Progenitor cell of endocrine pancreas (in vitro differentiated cells): ENCODE results near the gene SYT11. TPM values are rescaled to one million over a fixed set of nuclear protein-coding genes. Genes with fewer than 3 reads are reported as not detected.

Experiments
- DNase-seq: peaks from one replicate; pipeline ENCODE4 v3.0.0; 2021; ENCODE audit warnings: low spot score; ENCODE audit not compliant: unreplicated experiment
- H3K27ac Mint-ChIP-seq: 2 replicates; pipeline ENCODE4 v1.8.0; 2021; ENCODE audit warnings: mild to moderate bottlenecking, moderate library complexity, mixed read lengths
- H3K27me3 Mint-ChIP-seq: 2 replicates; pipeline ENCODE4 v1.8.0; 2021; ENCODE audit warnings: mixed read lengths
- H3K36me3 Mint-ChIP-seq: 2 replicates; pipeline ENCODE4 v1.8.0; 2022; ENCODE audit warnings: mixed read lengths; ENCODE audit not compliant: insufficient read depth
- H3K4me1 Mint-ChIP-seq: 2 replicates; pipeline ENCODE4 v1.8.0; 2021; ENCODE audit warnings: low read depth, mixed read lengths
- H3K4me3 Mint-ChIP-seq: 2 replicates; pipeline ENCODE4 v1.8.0; 2021; ENCODE audit warnings: low read depth, mild to moderate bottlenecking, moderate library complexity, mixed read lengths
- H3K9me3 Mint-ChIP-seq: 2 replicates; pipeline ENCODE4 v1.8.0; 2021; ENCODE audit warnings: low read depth, mixed read lengths
- total RNA-seq: library from RNA; stranded (reverse); gene quantifications from 2 replicates; pipeline ENCODE4 v1.2.1, GENCODE V29; 2021
- TF ChIP-seq, protein P1 (sequence below): fragments of 200-600 bp; sonication (generic); IDR thresholded peaks from one replicate; pipeline ENCODE4 v1.5.0; 2021; ENCODE audit warnings: antibody characterized with exemption, mild to moderate bottlenecking; ENCODE audit not compliant: unreplicated experiment

SYT11 gene
- total RNA-seq, 1 donor from 2014 or later = 1.7 TPM

DNA sequence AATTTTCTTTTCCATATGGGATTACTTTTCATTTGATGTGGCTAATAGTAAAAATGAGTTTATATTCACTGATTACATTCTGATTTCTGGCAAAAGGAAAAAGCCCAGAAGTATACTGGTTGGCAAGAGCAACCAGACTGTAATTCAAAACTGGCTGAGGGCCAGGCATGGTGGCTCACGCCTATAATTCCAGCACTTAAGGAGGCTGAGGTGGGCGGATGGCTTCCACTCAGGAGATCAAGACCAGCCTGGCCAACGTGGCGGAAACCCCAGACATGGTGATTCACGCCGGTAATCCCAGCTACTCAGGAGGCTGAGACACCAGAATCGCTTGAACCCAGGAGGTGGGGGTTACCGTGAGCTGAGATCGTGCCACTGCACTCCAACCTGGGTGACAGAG is 14.5 kb downstream of the SYT11 start:
- Mint-ChIP-seq H3K27me3 (peaks cover 16% of the 10 kb centered on the region), H3K4me3 (no peak overlapping the region), H3K4me1 (no peaks in the 10 kb centered on the region), H3K27ac (no peak overlapping the region), H3K36me3 (no peaks in the 10 kb centered on the region), H3K9me3 (no peaks in the 10 kb centered on the region)
- no peak for DNase-seq
- TF ChIP-seq, protein P1, sequence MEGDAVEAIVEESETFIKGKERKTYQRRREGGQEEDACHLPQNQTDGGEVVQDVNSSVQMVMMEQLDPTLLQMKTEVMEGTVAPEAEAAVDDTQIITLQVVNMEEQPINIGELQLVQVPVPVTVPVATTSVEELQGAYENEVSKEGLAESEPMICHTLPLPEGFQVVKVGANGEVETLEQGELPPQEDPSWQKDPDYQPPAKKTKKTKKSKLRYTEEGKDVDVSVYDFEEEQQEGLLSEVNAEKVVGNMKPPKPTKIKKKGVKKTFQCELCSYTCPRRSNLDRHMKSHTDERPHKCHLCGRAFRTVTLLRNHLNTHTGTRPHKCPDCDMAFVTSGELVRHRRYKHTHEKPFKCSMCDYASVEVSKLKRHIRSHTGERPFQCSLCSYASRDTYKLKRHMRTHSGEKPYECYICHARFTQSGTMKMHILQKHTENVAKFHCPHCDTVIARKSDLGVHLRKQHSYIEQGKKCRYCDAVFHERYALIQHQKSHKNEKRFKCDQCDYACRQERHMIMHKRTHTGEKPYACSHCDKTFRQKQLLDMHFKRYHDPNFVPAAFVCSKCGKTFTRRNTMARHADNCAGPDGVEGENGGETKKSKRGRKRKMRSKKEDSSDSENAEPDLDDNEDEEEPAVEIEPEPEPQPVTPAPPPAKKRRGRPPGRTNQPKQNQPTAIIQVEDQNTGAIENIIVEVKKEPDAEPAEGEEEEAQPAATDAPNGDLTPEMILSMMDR = no peak

DNA sequence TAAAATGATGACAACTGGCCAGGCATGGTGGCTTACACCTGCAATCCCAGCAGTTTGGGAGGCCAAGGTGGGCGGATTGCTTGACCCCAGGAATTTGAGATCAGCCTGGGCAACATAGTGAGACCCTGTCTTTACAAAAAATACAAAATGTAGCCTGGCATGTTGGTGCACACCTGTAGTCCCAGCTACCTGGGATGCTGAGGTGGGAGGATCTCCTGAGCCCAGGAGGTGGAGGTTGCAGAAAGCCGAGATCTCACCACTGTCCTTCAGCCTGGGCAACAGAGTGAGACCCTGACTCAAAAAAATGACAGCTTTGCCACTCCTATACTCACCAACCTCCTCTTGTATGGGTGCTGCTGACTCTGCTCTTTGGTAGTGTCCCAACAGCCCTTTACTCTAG is 18.6 kb downstream of the SYT11 start:
- TF ChIP-seq, protein P1 = no peak
- Mint-ChIP-seq H3K27me3 (peaks cover 19% of the 10 kb centered on the region), H3K36me3 (no peaks in the 10 kb centered on the region), H3K4me1 (no peaks in the 10 kb centered on the region), H3K4me3 (no peak overlapping the region), H3K27ac (no peak overlapping the region), H3K9me3 (no peaks in the 10 kb centered on the region)
- no peak for DNase-seq

DNA sequence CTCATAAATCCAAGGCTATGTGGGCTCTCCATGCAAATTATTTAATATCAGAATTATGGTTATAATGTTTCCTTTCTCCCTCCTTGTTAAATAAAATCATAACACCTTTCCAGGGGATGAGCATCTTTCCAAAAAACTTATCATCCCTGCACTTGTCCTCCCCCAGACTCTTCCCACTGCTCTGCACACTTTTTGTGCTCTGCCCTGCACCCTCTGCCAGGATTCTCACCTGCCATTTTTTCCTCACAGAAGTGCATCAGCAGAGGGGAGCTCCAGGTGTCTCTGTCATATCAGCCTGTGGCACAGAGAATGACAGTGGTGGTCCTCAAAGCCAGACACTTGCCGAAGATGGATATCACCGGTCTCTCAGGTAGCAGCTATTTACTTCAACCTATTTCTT is 20.9 kb downstream of the SYT11 start:
- TF ChIP-seq, protein P1 = no peak
- no peak for DNase-seq
- H3K4me3 Mint-ChIP-seq = no peak overlapping the region
- H3K36me3 Mint-ChIP-seq = no peaks in the 10 kb centered on the region
- no peaks in the 10 kb centered on the region for H3K9me3 Mint-ChIP-seq
- H3K27me3 Mint-ChIP-seq = peaks cover 29% of the 10 kb centered on the region
- H3K27ac Mint-ChIP-seq = no peak overlapping the region
- H3K4me1 Mint-ChIP-seq = no peaks in the 10 kb centered on the region

DNA sequence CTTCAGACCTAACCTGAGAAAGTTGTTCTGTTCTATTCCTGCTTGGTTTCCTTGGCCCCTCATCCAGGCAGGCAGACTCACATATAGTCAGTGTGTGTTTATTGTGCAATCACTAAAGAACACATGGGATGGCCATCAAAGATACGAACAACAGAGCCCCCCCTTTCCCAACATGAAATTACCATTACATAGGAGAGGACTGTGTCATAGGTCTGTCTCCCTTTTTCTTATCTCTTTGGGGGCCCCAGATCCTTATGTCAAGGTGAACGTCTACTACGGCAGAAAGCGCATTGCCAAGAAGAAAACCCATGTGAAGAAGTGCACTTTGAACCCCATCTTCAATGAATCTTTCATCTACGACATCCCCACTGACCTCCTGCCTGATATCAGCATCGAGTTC is 21.6 kb downstream of the SYT11 start:
- Mint-ChIP-seq H3K27me3 (peaks cover 29% of the 10 kb centered on the region), H3K4me1 (no peaks in the 10 kb centered on the region), H3K9me3 (no peaks in the 10 kb centered on the region), H3K36me3 (no peaks in the 10 kb centered on the region), H3K4me3 (no peak overlapping the region), H3K27ac (no peak overlapping the region)
- DNase-seq = no peak
- TF ChIP-seq, protein P1 = no peak

DNA sequence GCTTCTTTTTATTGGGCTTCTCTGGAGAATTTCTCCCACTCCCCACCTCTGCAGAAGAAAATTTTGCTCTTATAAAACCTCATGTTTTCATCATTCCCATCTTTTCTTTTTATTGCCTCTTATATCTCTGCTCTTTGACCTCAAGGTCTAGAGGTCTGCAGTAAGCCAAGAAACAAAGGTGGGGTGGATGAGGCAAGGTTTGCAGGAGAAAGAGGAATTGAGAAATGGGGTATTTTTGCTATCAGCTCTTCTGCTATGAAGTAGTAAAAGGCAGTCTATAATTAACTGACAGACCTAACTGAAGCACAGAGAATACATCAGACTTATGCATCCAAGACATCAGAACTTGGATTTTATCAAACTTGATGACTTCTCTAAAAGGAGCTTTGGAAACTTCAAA is 22.9 kb downstream of the SYT11 start:
- H3K4me3 Mint-ChIP-seq = no peak overlapping the region
- H3K4me1 Mint-ChIP-seq = no peaks in the 10 kb centered on the region
- H3K27ac Mint-ChIP-seq = no peak overlapping the region
- H3K27me3 Mint-ChIP-seq = peaks cover 29% of the 10 kb centered on the region
- no peak for DNase-seq
- TF ChIP-seq, protein P1 = no peak
- no peaks in the 10 kb centered on the region for H3K9me3 Mint-ChIP-seq
- no peaks in the 10 kb centered on the region for H3K36me3 Mint-ChIP-seq
